Fibroblast of lung (primary cell): Measurements from ENCODE around the gene HSPA9.

Experiments
- EZH2 ChIP-seq: IDR thresholded peaks from 2 replicates; pipeline ENCODE4 v1.5.1; 2012; ENCODE audit warnings: low read length, control low read depth, mild to moderate bottlenecking; ENCODE audit errors: missing control alignments
- TF ChIP-seq, protein P1 (sequence below), 2 donors: IDR thresholded peaks in 1 of 2; conservative IDR thresholded peaks in 1 of 2; 1 replicate in 1 of 2; 2 replicates in 1 of 2; pipeline ENCODE4 v1.5.1; 2011 to 2012; ENCODE audit warnings: low read length in 2 of 2, control low read depth in 1 of 2, inconsistent platforms in 1 of 2, low read depth in 1 of 2, mild to moderate bottlenecking in 1 of 2

DNA sequence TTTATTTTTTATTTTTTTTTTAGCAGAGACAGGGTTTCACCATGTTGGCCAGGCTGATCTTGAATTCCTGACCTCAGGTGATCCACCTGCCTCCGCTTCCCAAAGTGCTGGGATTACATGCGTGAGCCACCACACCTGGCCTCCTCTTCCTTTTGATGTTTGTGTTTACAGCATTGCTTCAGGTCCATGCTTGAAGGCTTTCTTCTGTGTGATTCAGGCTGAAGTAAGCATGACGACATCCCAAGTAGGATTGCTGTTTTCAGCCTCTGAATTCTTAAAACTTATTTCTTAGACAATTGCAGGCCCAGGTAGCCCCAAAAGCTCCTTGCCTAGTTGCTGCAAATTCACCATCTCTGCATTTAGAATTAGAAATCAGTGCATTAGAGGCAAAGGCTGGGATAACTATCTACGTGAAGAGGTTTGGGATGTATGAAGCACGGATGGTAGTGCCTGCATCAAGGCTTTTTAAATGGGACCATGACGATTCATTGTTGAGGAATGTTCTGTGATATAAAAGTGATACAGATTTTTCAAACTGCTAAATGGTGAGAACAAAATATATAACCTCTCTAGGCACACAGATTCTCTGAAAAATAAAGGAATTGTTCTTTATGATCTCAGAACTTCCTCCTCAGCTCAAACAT lies 29.2 kb downstream of the HSPA9 start:
- TF ChIP-seq, protein P1, sequence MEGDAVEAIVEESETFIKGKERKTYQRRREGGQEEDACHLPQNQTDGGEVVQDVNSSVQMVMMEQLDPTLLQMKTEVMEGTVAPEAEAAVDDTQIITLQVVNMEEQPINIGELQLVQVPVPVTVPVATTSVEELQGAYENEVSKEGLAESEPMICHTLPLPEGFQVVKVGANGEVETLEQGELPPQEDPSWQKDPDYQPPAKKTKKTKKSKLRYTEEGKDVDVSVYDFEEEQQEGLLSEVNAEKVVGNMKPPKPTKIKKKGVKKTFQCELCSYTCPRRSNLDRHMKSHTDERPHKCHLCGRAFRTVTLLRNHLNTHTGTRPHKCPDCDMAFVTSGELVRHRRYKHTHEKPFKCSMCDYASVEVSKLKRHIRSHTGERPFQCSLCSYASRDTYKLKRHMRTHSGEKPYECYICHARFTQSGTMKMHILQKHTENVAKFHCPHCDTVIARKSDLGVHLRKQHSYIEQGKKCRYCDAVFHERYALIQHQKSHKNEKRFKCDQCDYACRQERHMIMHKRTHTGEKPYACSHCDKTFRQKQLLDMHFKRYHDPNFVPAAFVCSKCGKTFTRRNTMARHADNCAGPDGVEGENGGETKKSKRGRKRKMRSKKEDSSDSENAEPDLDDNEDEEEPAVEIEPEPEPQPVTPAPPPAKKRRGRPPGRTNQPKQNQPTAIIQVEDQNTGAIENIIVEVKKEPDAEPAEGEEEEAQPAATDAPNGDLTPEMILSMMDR (conservative IDR thresholded peaks at IDR 0.05 in 1 of 2, IDR thresholded peaks at IDR 0.05 in 1 of 2; ENCODE audit: low read depth in 1 of 2, low read length in 2 of 2) = no peak
- TF ChIP-seq EZH2 = no peak
